DND-41 (cell line): ENCODE data around the gene SFMBT2.

Source experiments
- EZH2 ChIP-seq: IDR thresholded peaks from 3 replicates; pipeline ENCODE4 v1.6.1; 2012; ENCODE audit warnings: borderline replicate concordance, low read depth, mild to moderate bottlenecking, moderate library complexity, low read length, inconsistent platforms; ENCODE audit not compliant: severe bottlenecking
- TF ChIP-seq, protein P1 (sequence below): IDR thresholded peaks from 2 replicates; pipeline ENCODE4 v1.5.1; 2012; ENCODE audit warnings: borderline replicate concordance, low read length, moderate library complexity, mild to moderate bottlenecking; ENCODE audit not compliant: poor library complexity, severe bottlenecking; ENCODE audit errors: extremely low read depth

DNA sequence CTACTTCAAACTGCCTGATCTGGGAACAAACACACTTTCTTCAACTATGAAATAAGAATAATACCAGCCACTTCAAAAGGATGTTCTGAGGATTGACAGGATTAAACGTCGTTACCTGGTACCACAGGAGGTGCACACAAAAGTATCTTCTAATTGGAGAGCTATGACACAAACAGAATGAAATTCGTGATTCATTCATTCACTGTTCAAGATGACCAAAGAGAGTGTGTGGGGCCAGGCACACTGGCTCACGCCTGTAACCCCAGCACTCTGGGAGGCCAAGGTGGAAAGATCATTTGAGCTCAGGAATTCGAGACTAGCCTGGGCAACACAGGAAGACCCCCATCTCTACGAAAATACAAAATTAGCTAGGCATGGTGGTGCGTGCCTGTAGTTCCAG is 50.9 kb downstream of the SFMBT2 start:
- TF ChIP-seq, protein P1, sequence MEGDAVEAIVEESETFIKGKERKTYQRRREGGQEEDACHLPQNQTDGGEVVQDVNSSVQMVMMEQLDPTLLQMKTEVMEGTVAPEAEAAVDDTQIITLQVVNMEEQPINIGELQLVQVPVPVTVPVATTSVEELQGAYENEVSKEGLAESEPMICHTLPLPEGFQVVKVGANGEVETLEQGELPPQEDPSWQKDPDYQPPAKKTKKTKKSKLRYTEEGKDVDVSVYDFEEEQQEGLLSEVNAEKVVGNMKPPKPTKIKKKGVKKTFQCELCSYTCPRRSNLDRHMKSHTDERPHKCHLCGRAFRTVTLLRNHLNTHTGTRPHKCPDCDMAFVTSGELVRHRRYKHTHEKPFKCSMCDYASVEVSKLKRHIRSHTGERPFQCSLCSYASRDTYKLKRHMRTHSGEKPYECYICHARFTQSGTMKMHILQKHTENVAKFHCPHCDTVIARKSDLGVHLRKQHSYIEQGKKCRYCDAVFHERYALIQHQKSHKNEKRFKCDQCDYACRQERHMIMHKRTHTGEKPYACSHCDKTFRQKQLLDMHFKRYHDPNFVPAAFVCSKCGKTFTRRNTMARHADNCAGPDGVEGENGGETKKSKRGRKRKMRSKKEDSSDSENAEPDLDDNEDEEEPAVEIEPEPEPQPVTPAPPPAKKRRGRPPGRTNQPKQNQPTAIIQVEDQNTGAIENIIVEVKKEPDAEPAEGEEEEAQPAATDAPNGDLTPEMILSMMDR = no peak
- TF ChIP-seq EZH2 = no peak
